GM03348 (cell line): Measurements from ENCODE around the gene SCNN1B.
"Not testable (repeated sequence)": the region's sequence is repeated elsewhere in the genome, so short reads cannot be mapped to it uniquely, and the experiment has no call there.

Experiments used
- DNase-seq: peaks from one replicate; pipeline ENCODE4 v3.0.0; 2012; ENCODE audit warnings: low spot score

Gene SCNN1B

GRCh38 chr16:23381702-23382101, 79.6 kb downstream of the SCNN1B start:
- DNase-seq = not testable (repeated sequence)

- no peak for DNase-seq
These were observed 80.2 kb downstream of the SCNN1B start for GRCh38 chr16:23382279-23382678.

GRCh38 chr16:23383881-23384280, 81.8 kb downstream of the SCNN1B start:
- DNase-seq = no peak

GRCh38 chr16:23384878-23385277, 82.8 kb downstream of the SCNN1B start:
- DNase-seq = no peak

GRCh38 chr16:23385441-23385840, 83.3 kb downstream of the SCNN1B start:
- DNase-seq = no peak

GRCh38 chr16:23387666-23388065, 85.6 kb downstream of the SCNN1B start:
- no peak for DNase-seq

- no peak for DNase-seq
These were observed 86.7 kb downstream of the SCNN1B start for GRCh38 chr16:23388786-23389185.

GRCh38 chr16:23389201-23389600, 87.1 kb downstream of the SCNN1B start:
- DNase-seq = no peak

- not testable (repeated sequence) for DNase-seq
These were observed 87.8 kb downstream of the SCNN1B start for GRCh38 chr16:23389936-23390335.

GRCh38 chr16:23391381-23392222, 89.5 kb downstream of the SCNN1B start:
- DNase-seq = no peak

- no peak for DNase-seq
These were observed 90.1 kb downstream of the SCNN1B start for GRCh38 chr16:23392223-23392600.

- DNase-seq = no peak
These were observed 92.2 kb downstream of the SCNN1B start for GRCh38 chr16:23394141-23394831.

GRCh38 chr16:23395732-23396131, 93.6 kb downstream of the SCNN1B start:
- DNase-seq = no peak

GRCh38 chr16:23397464-23397863, 95.4 kb downstream of the SCNN1B start:
- DNase-seq = no peak

- no peak for DNase-seq
These were observed 97.1 kb downstream of the SCNN1B start for GRCh38 chr16:23398987-23399805.

- DNase-seq = not testable (repeated sequence)
These were observed 98.3 kb downstream of the SCNN1B start for GRCh38 chr16:23400447-23400846.

GRCh38 chr16:23401139-23401538, 99.0 kb downstream of the SCNN1B start:
- DNase-seq = no peak

- DNase-seq = no peak
These were observed 100.0 kb downstream of the SCNN1B start for GRCh38 chr16:23402100-23402499.

GRCh38 chr16:23403547-23403946, 101.4 kb downstream of the SCNN1B start:
- DNase-seq = no peak

- no peak for DNase-seq
These were observed 103.9 kb downstream of the SCNN1B start for GRCh38 chr16:23406024-23406423.

GRCh38 chr16:23406546-23407240, 104.6 kb downstream of the SCNN1B start:
- DNase-seq = no peak
